ENCODE data around the gene EIF4ENIF1. TPM values are rescaled to one million over a fixed set of nuclear protein-coding genes. Genes with fewer than 3 reads are reported as not detected.

EIF4ENIF1 gene
- total and polyA plus RNA-seq, 2 donors (not counting 3 experiments of a cell fraction or from before 2014, with no cell fraction given), result 22.8 to 38.7 TPM

- BruUV-seq (replicated peaks), result no TSS peak
- Histone ChIP-seq H4K20me1 (replicated peaks; ENCODE audit: control insufficient read depth, extremely low read depth, insufficient read depth, low read length) (no peaks in the 10 kb centered on the region), H3K4me3 (replicated peaks in 1 of 3; ENCODE audit: insufficient read depth in 1 of 3, low read depth in 1 of 3, low read length in 3 of 3) (no peak overlapping the region), H3K36me3 (ENCODE audit: control insufficient read depth in 2 of 2, extremely low read depth in 1 of 2, insufficient read depth in 2 of 2, low read length in 2 of 2) (peaks cover 13 to 27% of the 10 kb centered on the region in 2 experiments), H3K9me3 (replicated peaks; ENCODE audit: control insufficient read depth, insufficient read depth, low read length) (no peaks in the 10 kb centered on the region), H3K9ac (replicated peaks; ENCODE audit: extremely low read depth, insufficient read depth, low read length) (no peak overlapping the region), H3K9me1 (replicated peaks; ENCODE audit: control insufficient read depth, extremely low read depth, insufficient read depth, low read length) (no peaks in the 10 kb centered on the region), H3K4me1 (ENCODE audit: control insufficient read depth, extremely low read depth, insufficient read depth, low read length) (no peaks in the 10 kb centered on the region), H3K27ac (ENCODE audit: insufficient read depth, low read depth, low read length) (no peak overlapping the region), H2AFZ (ENCODE audit: low read depth, low read length) (no peak overlapping the region), H3K79me2 (ENCODE audit: control insufficient read depth, insufficient read depth, low read length) (no peaks in the 10 kb centered on the region), H3K4me2 (ENCODE audit: insufficient read depth, low read length) (no peak overlapping the region), H3K27me3 (ENCODE audit: control insufficient read depth in 2 of 2, insufficient read depth in 2 of 2, low read length in 2 of 2) (no peaks in the 10 kb centered on the region)
- POLR2A ChIA-PET, result no interaction called here
- DNase-seq (ENCODE audit: low read depth, low spot score) (peak; percentile 59), FAIRE-seq (peak; percentile 54)
- intact Hi-C loops (cut with micrococcal nuclease), result loop anchor here (1.0 kb wide), 1 partner anchor 182 kb away; no protein-coding TSS in a partner anchor
- CTCF ChIA-PET, result interaction anchor here (0.6 to 1.9 kb wide), 28 partner anchors 9 to 519 kb away, joined by 3 to 32 read pairs (median 4); partner anchors contain the start of genes EIF4ENIF1 and PISD
- dilution Hi-C loops (cut with MboI; ENCODE audit: extremely low pct_ligation_motif_present, low sequenced_read_pairs), result no loop called here
- no peak for TF ChIP-seq MAX (IDR thresholded peaks at IDR 0.05; ENCODE audit: insufficient read depth, insufficient read length)
- TF ChIP-seq FOS (IDR thresholded peaks at IDR 0.05; ENCODE audit: borderline replicate concordance, insufficient read depth, low read length), result no peak
- TF ChIP-seq CTCF (IDR thresholded peaks at IDR 0.05; ENCODE audit: extremely low read depth in 1 of 2, insufficient read depth in 1 of 2, low read depth in 1 of 2, low read length in 2 of 2), result peak; percentile 46 to 53
Observed at GRCh38 chr22:31451709-31452571, 37.7 kb downstream of the EIF4ENIF1 start.

GRCh38 chr22:31449506-31449905 is 40.1 kb downstream of the EIF4ENIF1 start:
- Histone ChIP-seq H3K4me3 (replicated peaks in 1 of 3; ENCODE audit: insufficient read depth in 1 of 3, low read depth in 1 of 3, low read length in 3 of 3) (no peak overlapping the region), H3K9me1 (replicated peaks; ENCODE audit: control insufficient read depth, extremely low read depth, insufficient read depth, low read length) (no peaks in the 10 kb centered on the region), H3K4me1 (ENCODE audit: control insufficient read depth, extremely low read depth, insufficient read depth, low read length) (no peaks in the 10 kb centered on the region), H3K27me3 (ENCODE audit: control insufficient read depth in 2 of 2, insufficient read depth in 2 of 2, low read length in 2 of 2) (no peaks in the 10 kb centered on the region), H3K9me3 (replicated peaks; ENCODE audit: control insufficient read depth, insufficient read depth, low read length) (no peaks in the 10 kb centered on the region), H3K27ac (ENCODE audit: insufficient read depth, low read depth, low read length) (no peak overlapping the region), H3K79me2 (ENCODE audit: control insufficient read depth, insufficient read depth, low read length) (no peaks in the 10 kb centered on the region), H3K4me2 (ENCODE audit: insufficient read depth, low read length) (no peak overlapping the region), H2AFZ (ENCODE audit: low read depth, low read length) (no peak overlapping the region), H3K36me3 (ENCODE audit: control insufficient read depth in 2 of 2, extremely low read depth in 1 of 2, insufficient read depth in 2 of 2, low read length in 2 of 2) (peaks cover 16 to 21% of the 10 kb centered on the region in 2 experiments), H3K9ac (replicated peaks; ENCODE audit: extremely low read depth, insufficient read depth, low read length) (no peak overlapping the region), H4K20me1 (replicated peaks; ENCODE audit: control insufficient read depth, extremely low read depth, insufficient read depth, low read length) (no peaks in the 10 kb centered on the region)
- DNase-seq (ENCODE audit: low read depth, low spot score) (no peak), FAIRE-seq (no peak)
- BruUV-seq (replicated peaks), result no TSS peak
- dilution Hi-C loops (cut with MboI; ENCODE audit: extremely low pct_ligation_motif_present, low sequenced_read_pairs), result no loop called here
- intact Hi-C loops (cut with micrococcal nuclease), result no loop called here
- no peak for TF ChIP-seq POLR2AphosphoS5 (IDR thresholded peaks at IDR 0.05; ENCODE audit: insufficient read depth, low read depth, low read length)
- TF ChIP-seq GATA2 (IDR thresholded peaks at IDR 0.05; ENCODE audit: insufficient read depth, insufficient read length, low read depth, low read length), result no peak
- TF ChIP-seq CTCF (IDR thresholded peaks at IDR 0.05; ENCODE audit: extremely low read depth in 1 of 2, insufficient read depth in 1 of 2, low read depth in 1 of 2, low read length in 2 of 2), result no peak
- TF ChIP-seq POLR2A (IDR thresholded peaks at IDR 0.05; ENCODE audit: low read depth, low read length), result no peak
- no peak for TF ChIP-seq MAX (IDR thresholded peaks at IDR 0.05; ENCODE audit: insufficient read depth, insufficient read length)
- TF ChIP-seq MYC (IDR thresholded peaks at IDR 0.05; ENCODE audit: low read depth, low read length), result no peak
- no peak for TF ChIP-seq EZH2 (IDR thresholded peaks at IDR 0.05; ENCODE audit: borderline replicate concordance, low read depth, low read length, severe bottlenecking)
- TF ChIP-seq FOS (IDR thresholded peaks at IDR 0.05; ENCODE audit: borderline replicate concordance, insufficient read depth, low read length), result no peak
- no peak for TF ChIP-seq JUN (IDR thresholded peaks at IDR 0.05; ENCODE audit: borderline replicate concordance, insufficient read depth, insufficient read length, low read depth)
- ChIA-PET POLR2A (no interaction called here), CTCF (no interaction called here)
